Right atrium auricular region (tissue), 2 donors: Measurements from ENCODE around the gene KRTAP10-2. TPM values are rescaled to one million over a fixed set of nuclear protein-coding genes. Genes with fewer than 3 reads are reported as not detected.
"Not testable (repeated sequence)": the region's sequence is repeated elsewhere in the genome, so short reads cannot be mapped to it uniquely, and the experiment has no call there.

ENCODE experiments used
- DNase-seq: peaks from one replicate; pipeline ENCODE4 v3.0.0-alpha.2; 2019; ENCODE audit warnings: low spot score
- H3K27ac ChIP-seq, 2 donors: fragments of 200-600 bp; sonication (generic); 1 replicate in 1 of 2; 2 replicates in 1 of 2; pipeline ENCODE4 v1.5.1; 2016 to 2019
- H3K27me3 ChIP-seq, 2 donors: fragments of 200-600 bp; sonication (generic); one replicate each; pipeline versions ENCODE4 v1.5.1 to v1.6.0; 2017 to 2019
- H3K36me3 ChIP-seq: fragments of 200-600 bp; sonication (generic); one replicate; pipeline ENCODE4 v1.5.1; 2016
- H3K4me1 ChIP-seq, 2 donors: fragments of 200-600 bp; sonication (generic); one replicate each; pipeline versions ENCODE4 v1.5.1 to v1.6.0; 2017 to 2019
- H3K4me3 ChIP-seq, 2 donors: fragments of 200-600 bp; sonication (generic); 1 replicate in 1 of 2; 2 replicates in 1 of 2; pipeline ENCODE4 v1.5.1; 2017 to 2019; ENCODE audit warnings: mild to moderate bottlenecking in 1 of 2, moderate library complexity in 1 of 2
- H3K9me3 ChIP-seq, 2 donors: fragments of 200-600 bp; sonication (generic); one replicate each; pipeline ENCODE4 v1.5.1; 2019
- total RNA-seq, 2 donors: library from RNA; depleted of rRNA; stranded (reverse); fragments of >200 nt; gene quantifications; one replicate each; pipeline ENCODE4 v1.1.0, GENCODE V29; 2016
- TF ChIP-seq, protein P1 (sequence below), 2 donors: fragments of 200-600 bp; sonication (generic); IDR thresholded peaks; one replicate each; pipeline ENCODE4 v1.5.1; 2019; ENCODE audit warnings: antibody characterized with exemption in 2 of 2

Gene KRTAP10-2
- total RNA-seq, 2 donors from 2014 or later = not detected

DNA sequence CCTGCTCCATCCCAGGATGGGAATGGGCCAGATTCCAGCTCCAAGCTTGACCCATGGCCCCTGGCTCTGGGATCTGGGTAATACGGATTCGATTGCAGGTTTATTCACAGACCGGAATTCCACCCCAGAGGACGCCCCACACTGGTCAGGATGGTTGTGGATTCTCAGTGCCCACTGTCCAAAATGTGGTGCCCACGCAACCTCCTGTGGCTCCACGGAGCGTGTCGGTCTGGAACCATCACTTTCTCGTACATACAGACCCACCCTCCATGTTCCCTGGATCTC, 42.9 kb downstream of the KRTAP10-2 start:
- Histone ChIP-seq H3K27ac (no peak overlapping the region), H3K27me3 (no peaks in the 10 kb centered on the region), H3K4me3 (no peak overlapping the region), H3K9me3 (no peaks in the 10 kb centered on the region), H3K4me1 (peaks cover 0 to 9% of the 10 kb centered on the region in 2 donors), H3K36me3 (no peaks in the 10 kb centered on the region)
- DNase-seq = no peak
- TF ChIP-seq, protein P1, sequence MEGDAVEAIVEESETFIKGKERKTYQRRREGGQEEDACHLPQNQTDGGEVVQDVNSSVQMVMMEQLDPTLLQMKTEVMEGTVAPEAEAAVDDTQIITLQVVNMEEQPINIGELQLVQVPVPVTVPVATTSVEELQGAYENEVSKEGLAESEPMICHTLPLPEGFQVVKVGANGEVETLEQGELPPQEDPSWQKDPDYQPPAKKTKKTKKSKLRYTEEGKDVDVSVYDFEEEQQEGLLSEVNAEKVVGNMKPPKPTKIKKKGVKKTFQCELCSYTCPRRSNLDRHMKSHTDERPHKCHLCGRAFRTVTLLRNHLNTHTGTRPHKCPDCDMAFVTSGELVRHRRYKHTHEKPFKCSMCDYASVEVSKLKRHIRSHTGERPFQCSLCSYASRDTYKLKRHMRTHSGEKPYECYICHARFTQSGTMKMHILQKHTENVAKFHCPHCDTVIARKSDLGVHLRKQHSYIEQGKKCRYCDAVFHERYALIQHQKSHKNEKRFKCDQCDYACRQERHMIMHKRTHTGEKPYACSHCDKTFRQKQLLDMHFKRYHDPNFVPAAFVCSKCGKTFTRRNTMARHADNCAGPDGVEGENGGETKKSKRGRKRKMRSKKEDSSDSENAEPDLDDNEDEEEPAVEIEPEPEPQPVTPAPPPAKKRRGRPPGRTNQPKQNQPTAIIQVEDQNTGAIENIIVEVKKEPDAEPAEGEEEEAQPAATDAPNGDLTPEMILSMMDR (IDR thresholded peaks at IDR 0.05) = no peak

DNA sequence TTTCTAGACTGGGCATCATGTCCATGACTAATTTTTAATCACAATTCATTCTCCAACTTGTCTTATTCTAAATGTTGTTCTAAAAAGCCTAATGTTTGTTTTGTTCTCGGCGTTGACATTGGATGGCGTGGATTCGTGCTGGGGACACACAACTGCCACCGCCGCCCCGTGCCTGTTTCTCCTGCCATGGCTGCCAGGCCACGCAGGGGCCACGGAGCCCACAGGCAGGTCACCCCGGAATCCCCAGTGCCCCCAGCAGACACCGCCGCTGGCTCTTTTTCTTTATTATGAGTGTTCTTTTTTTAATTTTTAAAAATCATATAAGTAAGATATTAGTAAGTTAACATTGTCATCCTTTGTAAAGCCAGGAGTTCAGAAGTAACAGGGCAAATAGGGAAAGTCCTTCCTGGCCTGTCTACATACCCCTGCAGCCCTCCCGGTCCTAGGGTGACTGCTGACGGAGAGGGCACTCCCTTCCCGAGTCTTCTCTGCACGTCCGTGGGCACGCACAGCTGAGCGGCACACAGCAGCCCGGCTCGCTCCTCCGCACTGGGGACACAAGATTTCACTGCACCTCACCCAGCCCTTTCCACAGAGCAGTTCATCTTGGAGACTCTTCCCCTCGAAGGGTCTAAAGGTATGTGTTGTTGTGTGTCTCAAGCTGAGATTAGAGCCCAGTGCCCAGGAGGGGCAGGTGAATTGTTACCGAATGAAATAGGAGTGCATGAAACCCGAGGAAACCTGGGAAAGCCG, 43.5 kb downstream of the KRTAP10-2 start:
- Histone ChIP-seq H3K36me3 (no peaks in the 10 kb centered on the region), H3K4me3 (no peak overlapping the region), H3K27ac (no peak overlapping the region), H3K4me1 (peaks cover 0 to 9% of the 10 kb centered on the region in 2 donors), H3K9me3 (no peaks in the 10 kb centered on the region), H3K27me3 (no peaks in the 10 kb centered on the region)
- no peak for DNase-seq
- TF ChIP-seq, protein P1 (IDR thresholded peaks at IDR 0.05) = no peak

DNA sequence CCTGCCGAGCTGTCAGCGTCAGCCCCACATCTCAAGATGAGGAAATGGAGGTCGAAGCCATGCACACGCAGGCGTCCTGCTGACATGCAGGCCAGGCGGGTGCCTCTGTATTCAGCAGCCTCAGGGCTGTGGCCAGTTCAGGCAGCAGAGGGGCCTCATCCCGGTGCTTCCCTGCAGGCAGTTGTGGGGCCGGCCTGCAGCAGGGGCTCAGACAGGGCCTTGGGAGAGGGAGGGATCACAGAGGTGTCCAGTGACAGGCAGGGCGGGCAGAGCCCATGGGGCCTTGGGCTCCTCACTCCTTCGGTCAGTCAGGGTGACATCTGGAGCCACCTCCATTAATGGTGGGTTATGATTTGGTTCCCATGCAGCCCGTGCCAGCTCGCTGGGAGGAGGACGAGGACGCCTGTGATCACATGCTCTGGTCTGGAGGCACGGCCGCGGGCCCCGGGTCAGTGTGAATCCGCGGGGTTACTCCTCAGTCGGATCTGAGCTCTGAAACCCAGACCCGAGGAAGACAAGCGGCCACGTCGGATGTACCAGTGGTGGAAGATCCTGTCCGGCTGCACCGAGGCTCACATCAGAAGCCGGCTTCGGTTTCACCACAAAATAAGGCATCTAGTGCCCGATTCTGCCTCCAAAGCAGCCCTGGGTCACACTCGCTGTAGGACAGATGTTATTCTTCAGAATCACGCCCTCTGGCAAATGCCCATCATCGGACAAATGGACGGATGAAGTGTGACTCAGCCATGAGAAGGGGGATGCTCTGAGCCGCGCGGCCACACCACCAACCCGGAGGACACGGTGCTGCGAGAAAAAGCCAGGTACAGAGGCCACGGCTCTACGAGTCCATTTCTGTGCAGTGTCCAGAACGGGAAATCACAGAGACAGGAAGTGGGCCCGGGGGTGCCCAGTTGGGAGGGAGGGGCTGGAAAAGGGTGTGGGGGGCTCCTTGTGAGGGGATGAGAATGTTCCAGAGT, 44.7 kb downstream of the KRTAP10-2 start:
- no peaks in the 10 kb centered on the region for H3K36me3 ChIP-seq
- H3K27me3 ChIP-seq = no peaks in the 10 kb centered on the region
- TF ChIP-seq, protein P1 (IDR thresholded peaks at IDR 0.05) = no peak
- DNase-seq = no peak
- no peaks in the 10 kb centered on the region for H3K9me3 ChIP-seq
- H3K27ac ChIP-seq = no peak overlapping the region
- no peak overlapping the region for H3K4me3 ChIP-seq
- peaks cover 0 to 9% of the 10 kb centered on the region in 2 donors for H3K4me1 ChIP-seq

DNA sequence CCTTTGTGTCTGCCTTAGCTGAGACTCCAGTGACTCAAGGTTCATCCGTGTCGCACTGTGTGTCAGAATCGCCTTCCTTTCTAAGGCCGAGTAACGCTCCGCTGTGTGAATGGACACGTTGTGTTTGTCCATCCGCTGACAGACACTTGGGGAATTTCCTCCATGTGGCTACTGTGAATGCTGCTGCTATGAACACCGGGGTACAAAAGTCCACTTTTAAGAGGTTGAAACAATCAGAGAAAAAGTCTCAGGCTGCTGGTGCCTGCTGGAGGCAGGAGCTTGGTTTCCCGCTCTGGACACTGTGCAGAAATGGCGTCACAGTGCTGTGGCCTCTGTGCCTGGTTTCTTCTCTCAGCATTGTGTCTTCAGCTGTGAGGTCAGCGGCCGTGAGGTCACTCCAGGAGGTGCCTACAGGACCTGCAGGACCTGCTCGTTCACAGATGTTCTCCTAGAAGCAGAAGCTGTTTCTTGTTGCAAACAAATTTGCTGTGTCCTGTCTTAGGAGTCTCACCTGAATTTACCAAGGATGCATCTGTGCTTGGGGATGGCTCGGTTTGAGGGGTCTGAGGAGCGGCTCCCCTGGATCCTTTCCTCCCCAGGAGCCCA, 45.5 kb downstream of the KRTAP10-2 start:
- Histone ChIP-seq H3K27me3 (no peaks in the 10 kb centered on the region), H3K4me3 (no peak overlapping the region), H3K27ac (no peak overlapping the region), H3K4me1 (peaks cover 0 to 9% of the 10 kb centered on the region in 2 donors), H3K9me3 (no peaks in the 10 kb centered on the region), H3K36me3 (no peaks in the 10 kb centered on the region)
- TF ChIP-seq, protein P1 (IDR thresholded peaks at IDR 0.05) = no peak
- DNase-seq = no peak

DNA sequence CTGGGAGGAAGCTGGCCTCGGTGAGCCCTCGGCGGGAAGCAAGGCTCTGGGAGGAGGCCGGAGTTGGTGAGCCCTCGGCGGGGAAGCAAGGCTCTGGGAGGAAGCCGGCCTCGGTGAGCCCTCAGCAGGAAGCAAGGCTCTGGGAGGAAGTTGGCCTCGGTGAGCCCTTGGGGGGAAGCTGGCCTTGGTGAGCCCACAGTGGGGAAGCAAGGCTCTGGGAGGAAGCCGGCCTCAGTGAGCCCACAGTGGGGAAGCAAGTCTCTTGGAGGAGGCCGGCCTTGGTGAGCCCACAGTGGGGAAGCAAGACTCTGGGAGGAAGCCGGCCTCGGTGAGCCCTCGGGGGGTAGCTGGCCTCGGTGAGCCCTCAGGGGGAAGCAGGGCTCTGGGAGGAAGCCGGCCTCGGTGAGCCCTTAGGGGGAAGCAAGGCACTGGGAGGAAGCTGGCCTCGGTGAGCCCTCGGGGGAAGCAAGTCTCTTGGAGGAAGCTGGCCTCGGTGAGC, 47.4 kb downstream of the KRTAP10-2 start:
- DNase-seq = no peak
- no peaks in the 10 kb centered on the region for H3K36me3 ChIP-seq
- no peak overlapping the region for H3K27ac ChIP-seq
- no peaks in the 10 kb centered on the region for H3K9me3 ChIP-seq
- TF ChIP-seq, protein P1 (IDR thresholded peaks at IDR 0.05) = no peak
- H3K27me3 ChIP-seq = no peaks in the 10 kb centered on the region
- no peak overlapping the region for H3K4me3 ChIP-seq
- H3K4me1 ChIP-seq = no peaks in the 10 kb centered on the region

DNA sequence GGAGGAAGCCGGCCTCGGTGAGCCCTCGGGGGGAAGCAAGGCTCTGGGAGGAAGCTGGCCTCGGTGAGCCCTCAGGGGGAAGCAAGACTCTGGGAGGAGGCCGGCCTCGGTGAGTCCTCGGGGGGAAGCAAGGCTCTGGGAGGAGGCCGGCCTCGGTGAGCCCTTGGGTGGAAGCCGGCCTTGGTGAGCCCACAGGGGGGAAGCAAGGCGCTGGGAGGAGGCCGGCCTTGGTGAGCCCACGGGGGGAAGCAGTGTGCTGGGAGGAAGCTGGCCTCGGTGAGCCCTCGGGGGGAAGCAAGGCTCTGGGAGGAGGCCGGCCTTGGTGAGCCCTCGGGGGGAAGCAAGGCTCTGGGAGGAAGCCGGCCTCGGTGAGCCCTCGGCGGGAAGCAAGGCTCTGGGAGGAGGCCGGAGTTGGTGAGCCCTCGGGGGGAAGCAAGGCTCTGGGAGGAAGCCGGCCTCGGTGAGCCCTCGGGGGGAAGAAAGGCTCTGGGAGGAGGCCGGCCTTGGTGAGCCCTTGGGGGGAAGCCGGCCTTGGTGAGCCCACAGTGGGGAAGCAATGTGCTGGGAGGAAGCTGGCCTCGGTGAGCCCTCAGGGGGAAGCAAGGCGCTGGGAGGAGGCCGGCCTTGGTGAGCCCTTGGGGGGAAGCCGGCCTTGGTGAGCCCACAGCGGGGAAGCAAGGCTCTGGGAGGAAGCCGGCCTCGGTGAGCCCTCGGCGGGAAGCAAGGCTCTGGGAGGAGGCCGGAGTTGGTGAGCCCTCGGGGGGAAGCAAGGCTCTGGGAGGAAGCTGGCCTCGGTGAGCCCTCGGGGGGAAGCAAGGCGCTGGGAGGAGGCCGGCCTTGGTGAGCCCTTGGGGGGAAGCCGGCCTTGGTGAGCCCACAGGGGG, 48.1 kb downstream of the KRTAP10-2 start:
- H3K4me1 ChIP-seq, H3K9me3 ChIP-seq, DNase-seq, H3K27ac ChIP-seq, H3K36me3 ChIP-seq, H3K27me3 ChIP-seq, H3K4me3 ChIP-seq: not testable (repeated sequence)
